ENCODE data around the gene ACO2.

DNA sequence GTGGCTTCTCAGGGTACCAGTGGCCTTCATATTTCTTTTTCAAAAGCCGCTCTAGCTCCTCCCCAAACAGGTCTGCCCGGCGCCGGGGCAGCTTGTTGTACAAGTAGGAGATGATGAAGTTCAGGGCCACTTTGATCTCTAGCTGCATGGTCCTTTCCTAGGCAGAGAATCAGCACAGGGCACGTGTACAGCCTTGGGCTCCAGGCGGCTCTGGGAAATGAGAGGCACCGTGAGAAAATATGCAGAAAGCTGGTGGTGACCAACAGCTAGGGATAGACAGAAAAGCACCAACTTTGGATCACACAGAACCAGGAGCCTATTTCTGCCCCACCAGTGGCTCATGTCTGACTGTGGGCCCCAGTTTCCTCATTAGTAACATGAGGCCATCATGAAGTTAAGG, 31.7 kb upstream of the ACO2 start:
- TF ChIP-seq, protein P1, sequence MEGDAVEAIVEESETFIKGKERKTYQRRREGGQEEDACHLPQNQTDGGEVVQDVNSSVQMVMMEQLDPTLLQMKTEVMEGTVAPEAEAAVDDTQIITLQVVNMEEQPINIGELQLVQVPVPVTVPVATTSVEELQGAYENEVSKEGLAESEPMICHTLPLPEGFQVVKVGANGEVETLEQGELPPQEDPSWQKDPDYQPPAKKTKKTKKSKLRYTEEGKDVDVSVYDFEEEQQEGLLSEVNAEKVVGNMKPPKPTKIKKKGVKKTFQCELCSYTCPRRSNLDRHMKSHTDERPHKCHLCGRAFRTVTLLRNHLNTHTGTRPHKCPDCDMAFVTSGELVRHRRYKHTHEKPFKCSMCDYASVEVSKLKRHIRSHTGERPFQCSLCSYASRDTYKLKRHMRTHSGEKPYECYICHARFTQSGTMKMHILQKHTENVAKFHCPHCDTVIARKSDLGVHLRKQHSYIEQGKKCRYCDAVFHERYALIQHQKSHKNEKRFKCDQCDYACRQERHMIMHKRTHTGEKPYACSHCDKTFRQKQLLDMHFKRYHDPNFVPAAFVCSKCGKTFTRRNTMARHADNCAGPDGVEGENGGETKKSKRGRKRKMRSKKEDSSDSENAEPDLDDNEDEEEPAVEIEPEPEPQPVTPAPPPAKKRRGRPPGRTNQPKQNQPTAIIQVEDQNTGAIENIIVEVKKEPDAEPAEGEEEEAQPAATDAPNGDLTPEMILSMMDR (IDR thresholded peaks at IDR 0.05): no peak
- TF ChIP-seq POLR2AphosphoS5 (IDR thresholded peaks at IDR 0.05): no peak
- TF ChIP-seq POLR2A (IDR thresholded peaks at IDR 0.05): no peak

All from prostate gland (tissue), 2 donors.